Measurements from ENCODE around the gene OXSR1.

- TF ChIP-seq EZH2 (IDR thresholded peaks at IDR 0.05; ENCODE audit: borderline replicate concordance, low read length) = no peak
- no peak for TF ChIP-seq CTCF (conservative IDR thresholded peaks at IDR 0.05 in 1 of 2, IDR thresholded peaks at IDR 0.05 in 1 of 2; ENCODE audit: extremely low read depth in 1 of 2, insufficient read depth in 1 of 2, low read depth in 1 of 2, low read length in 2 of 2)
These were observed 49.5 kb upstream of the OXSR1 start for GRCh38 chr3:38115645-38116427.

All from mammary epithelial cell (primary cell).